Upper lobe of left lung (tissue), 4 donors: ENCODE data around the gene DNASE1L1.

Experiments
- POLR2AphosphoS5 ChIP-seq, 2 donors: sonication (generic); formaldehyde crosslinking; IDR thresholded peaks; one replicate each; pipeline ENCODE4 v1.5.1; 2017; ENCODE audit warnings: antibody characterized with exemption in 2 of 2
- TF ChIP-seq, protein P1 (sequence below), 6 experiments: fragments of 450-650 bp in 4 of 6; fragments of 200-600 bp in 2 of 6; sonication (generic) in 2 of 6; IDR thresholded peaks; one replicate each; pipeline ENCODE4 v1.5.1; 2016 to 2019; ENCODE audit warnings: antibody characterized with exemption in 6 of 6

DNA sequence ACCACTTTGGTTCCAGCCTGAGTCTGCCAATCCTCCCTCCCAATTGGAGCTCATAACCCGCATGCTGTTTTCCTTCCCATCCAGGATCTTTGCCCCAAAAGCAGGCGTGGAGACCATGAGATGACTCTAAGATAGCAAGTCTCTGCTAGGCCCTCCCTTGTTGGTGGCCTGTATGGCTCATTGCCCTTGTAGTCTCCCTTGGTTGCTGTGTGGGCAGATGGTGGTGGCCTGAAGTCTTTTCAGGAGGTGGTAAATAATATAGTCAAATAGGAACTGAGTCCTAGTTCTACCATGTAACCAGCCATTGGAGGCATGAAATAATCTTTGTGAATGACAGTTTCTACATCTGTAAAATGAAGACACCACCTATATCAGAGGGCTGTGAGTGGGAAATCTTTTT lies 20.7 kb upstream of the DNASE1L1 start:
- no peak for TF ChIP-seq POLR2AphosphoS5 (IDR thresholded peaks at IDR 0.05)
- TF ChIP-seq, protein P1, sequence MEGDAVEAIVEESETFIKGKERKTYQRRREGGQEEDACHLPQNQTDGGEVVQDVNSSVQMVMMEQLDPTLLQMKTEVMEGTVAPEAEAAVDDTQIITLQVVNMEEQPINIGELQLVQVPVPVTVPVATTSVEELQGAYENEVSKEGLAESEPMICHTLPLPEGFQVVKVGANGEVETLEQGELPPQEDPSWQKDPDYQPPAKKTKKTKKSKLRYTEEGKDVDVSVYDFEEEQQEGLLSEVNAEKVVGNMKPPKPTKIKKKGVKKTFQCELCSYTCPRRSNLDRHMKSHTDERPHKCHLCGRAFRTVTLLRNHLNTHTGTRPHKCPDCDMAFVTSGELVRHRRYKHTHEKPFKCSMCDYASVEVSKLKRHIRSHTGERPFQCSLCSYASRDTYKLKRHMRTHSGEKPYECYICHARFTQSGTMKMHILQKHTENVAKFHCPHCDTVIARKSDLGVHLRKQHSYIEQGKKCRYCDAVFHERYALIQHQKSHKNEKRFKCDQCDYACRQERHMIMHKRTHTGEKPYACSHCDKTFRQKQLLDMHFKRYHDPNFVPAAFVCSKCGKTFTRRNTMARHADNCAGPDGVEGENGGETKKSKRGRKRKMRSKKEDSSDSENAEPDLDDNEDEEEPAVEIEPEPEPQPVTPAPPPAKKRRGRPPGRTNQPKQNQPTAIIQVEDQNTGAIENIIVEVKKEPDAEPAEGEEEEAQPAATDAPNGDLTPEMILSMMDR (IDR thresholded peaks at IDR 0.05) = no peak
